Measurements from ENCODE around the gene UBE3D.

DNA sequence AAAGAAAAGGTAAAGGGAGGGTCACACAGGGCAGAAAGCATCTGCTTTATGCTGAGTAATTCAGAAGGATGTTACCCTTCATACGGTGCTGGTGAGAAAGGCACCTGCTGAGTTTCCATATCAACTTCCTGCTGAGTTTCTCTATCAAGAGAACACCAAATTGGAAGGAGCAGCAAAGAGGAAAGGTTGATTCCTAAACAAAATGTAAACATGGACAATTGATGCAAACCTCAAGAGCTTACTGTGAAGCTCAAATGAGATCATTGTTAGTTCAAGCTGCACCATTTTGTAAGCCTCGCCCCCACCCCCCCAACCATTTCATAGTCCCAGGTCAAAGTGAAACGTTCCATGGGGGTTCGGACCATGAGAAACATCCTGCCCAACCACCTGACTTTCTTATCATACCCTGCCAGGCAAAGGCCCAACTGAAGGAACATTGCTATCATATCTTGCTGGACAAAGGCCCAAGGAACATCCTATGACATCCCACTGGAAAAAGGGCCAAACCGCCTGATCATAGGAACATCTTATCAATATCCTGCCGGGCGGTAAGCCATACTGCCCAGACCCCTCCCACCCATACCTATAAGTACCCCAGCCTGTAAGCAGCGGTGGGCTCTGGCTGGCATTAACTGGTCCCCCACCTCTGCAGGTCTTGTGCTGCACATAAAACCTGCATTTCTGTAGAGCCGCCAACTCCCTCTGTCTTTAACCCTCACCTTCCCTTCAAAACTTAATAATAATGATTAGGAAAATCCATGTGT lies 171.6 kb downstream of the UBE3D start:
- TF ChIP-seq, protein P1, sequence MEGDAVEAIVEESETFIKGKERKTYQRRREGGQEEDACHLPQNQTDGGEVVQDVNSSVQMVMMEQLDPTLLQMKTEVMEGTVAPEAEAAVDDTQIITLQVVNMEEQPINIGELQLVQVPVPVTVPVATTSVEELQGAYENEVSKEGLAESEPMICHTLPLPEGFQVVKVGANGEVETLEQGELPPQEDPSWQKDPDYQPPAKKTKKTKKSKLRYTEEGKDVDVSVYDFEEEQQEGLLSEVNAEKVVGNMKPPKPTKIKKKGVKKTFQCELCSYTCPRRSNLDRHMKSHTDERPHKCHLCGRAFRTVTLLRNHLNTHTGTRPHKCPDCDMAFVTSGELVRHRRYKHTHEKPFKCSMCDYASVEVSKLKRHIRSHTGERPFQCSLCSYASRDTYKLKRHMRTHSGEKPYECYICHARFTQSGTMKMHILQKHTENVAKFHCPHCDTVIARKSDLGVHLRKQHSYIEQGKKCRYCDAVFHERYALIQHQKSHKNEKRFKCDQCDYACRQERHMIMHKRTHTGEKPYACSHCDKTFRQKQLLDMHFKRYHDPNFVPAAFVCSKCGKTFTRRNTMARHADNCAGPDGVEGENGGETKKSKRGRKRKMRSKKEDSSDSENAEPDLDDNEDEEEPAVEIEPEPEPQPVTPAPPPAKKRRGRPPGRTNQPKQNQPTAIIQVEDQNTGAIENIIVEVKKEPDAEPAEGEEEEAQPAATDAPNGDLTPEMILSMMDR (IDR thresholded peaks at IDR 0.05 in 4 of 5, conservative IDR thresholded peaks at IDR 0.05 in 1 of 5): no peak
- no peak for TF ChIP-seq POLR2A (IDR thresholded peaks at IDR 0.05)
